Fibroblast of mammary gland (primary cell): ENCODE measurements around the gene ATP2C2.

Source experiments
- DNase-seq: peaks from one replicate; pipeline ENCODE4 v3.0.0-alpha.2; 2010; ENCODE audit warnings: low read depth
- H3K4me3 ChIP-seq: 2 replicates; pipeline ENCODE4 v1.5.1; 2011; ENCODE audit warnings: low read depth, mild to moderate bottlenecking, low read length, moderate library complexity; ENCODE audit not compliant: control insufficient read depth
- CTCF ChIP-seq: conservative IDR thresholded peaks from 2 replicates; pipeline ENCODE4 v1.5.1; 2011; ENCODE audit warnings: low read depth, low read length, inconsistent platforms; ENCODE audit not compliant: control insufficient read depth, insufficient read depth

ATP2C2 gene

GRCh38 chr16:84373907-84374489 is 5.7 kb downstream of the ATP2C2 start:
- no peak for DNase-seq
- no peak overlapping the region for H3K4me3 ChIP-seq
- TF ChIP-seq CTCF = no peak

DNA sequence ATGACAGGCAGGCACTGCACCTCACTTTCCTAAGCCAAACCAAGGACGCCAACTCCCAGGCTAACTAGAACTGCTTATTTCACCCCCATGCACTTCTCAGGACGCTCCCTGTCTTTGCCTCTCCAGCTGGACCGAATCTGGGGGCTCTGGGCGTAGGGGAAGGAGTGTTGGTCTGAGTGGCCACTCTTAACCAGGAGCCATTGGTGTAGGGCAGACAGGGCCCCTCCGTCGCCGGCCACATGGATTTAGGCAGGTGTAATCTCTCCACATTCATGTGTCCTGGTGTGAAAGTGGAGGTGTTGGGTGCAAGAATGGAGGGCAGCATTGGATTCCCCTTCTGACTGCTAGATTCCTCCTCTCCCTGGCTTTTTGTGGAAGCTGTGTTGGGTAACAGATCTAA is 9.8 kb downstream of the ATP2C2 start:
- TF ChIP-seq CTCF = no peak
- H3K4me3 ChIP-seq = no peak overlapping the region
- DNase-seq = no peak

DNA sequence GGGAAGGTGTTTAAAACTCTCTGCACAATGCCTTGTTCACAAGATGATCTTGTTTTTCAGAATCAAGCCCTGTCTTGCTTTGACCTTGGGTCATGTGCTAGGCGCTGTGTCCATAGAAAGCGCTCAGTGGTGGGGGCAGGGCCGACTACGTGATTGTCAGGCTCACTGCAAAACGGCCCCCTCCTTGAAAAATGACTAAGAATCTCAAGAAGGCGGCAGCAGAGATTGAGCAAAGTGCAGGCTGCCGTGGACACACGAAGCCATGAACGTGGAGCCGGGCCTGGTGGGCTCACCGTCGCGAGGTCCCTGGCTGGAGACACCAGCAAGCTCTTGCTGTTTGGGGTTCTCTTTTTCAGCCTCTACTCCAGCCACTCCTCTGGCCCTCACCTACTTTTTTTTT is 10.2 kb downstream of the ATP2C2 start:
- no peak for DNase-seq
- TF ChIP-seq CTCF = no peak
- no peak overlapping the region for H3K4me3 ChIP-seq

DNA sequence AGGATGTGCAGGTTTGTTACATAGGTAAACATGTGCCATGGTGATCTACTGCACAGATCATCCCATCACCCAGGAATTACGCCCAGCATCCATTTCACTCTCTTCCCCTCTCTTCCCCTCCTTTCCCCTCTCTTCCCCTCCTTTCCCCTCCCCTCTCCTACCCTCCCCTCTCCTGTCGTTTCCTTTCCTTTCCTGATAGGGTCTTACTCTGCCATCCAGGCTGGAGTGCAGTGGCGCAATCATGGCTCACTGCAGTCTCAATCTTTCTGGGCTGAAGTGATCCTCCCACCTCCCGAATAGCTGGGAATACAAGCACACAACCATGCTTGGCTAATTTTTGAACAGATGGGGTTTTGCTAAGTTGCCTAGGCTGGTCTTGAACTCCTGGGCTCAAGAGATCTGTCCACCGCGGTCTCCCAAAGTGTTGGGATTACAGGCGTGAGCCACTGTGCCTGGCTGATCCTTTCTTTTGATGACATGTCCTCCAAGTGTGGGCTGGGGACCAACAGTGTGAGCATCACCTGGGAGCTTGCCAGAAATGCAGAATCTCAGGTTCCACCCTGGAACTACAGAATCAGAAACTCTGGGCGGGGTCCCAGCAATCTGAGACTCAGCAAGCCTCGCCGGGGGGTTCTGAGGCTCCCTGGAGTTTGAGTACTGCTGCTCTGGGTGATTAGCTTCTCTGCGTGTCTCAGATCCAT is 10.8 kb downstream of the ATP2C2 start:
- no peak for TF ChIP-seq CTCF
- H3K4me3 ChIP-seq = no peak overlapping the region
- no peak for DNase-seq

GRCh38 chr16:84379709-84380362 is 11.5 kb downstream of the ATP2C2 start:
- no peak for DNase-seq
- no peak for TF ChIP-seq CTCF
- no peak overlapping the region for H3K4me3 ChIP-seq

GRCh38 chr16:84380405-84380804 is 12.1 kb downstream of the ATP2C2 start:
- DNase-seq = no peak
- no peak for TF ChIP-seq CTCF
- no peak overlapping the region for H3K4me3 ChIP-seq
